Stomach smooth muscle (tissue), 2 donors: Measurements from ENCODE around the gene NDUFA7.
"Not testable (repeated sequence)": the region's sequence is repeated elsewhere in the genome, so short reads cannot be mapped to it uniquely, and the experiment has no call there.

Source experiments
- H3K27ac ChIP-seq: one replicate; pipeline ENCODE4 v1.7.0; 2013; ENCODE audit warnings: mild to moderate bottlenecking, low read length, inconsistent platforms
- H3K27me3 ChIP-seq, 2 donors: one replicate each; pipeline ENCODE4 v1.7.0; 2013; ENCODE audit warnings: low read length in 2 of 2; ENCODE audit not compliant: insufficient read depth in 2 of 2, control insufficient read depth in 1 of 2
- H3K36me3 ChIP-seq, 2 donors: one replicate each; pipeline ENCODE4 v1.7.0; 2013; ENCODE audit warnings: low read length in 2 of 2; ENCODE audit not compliant: control insufficient read depth in 2 of 2, insufficient read depth in 2 of 2
- H3K4me1 ChIP-seq: one replicate; pipeline ENCODE4 v1.7.0; 2013; ENCODE audit warnings: low read length; ENCODE audit not compliant: control insufficient read depth, insufficient read depth
- H3K4me3 ChIP-seq, 2 donors: one replicate each; pipeline ENCODE4 v1.7.0; 2013; ENCODE audit warnings: low read length in 2 of 2
- H3K9ac ChIP-seq, 2 donors: one replicate each; pipeline ENCODE4 v1.7.0; 2013; ENCODE audit warnings: low read length in 2 of 2, mild to moderate bottlenecking in 1 of 2
- H3K9me3 ChIP-seq, 2 donors: one replicate each; pipeline ENCODE4 v1.7.0; 2013; ENCODE audit warnings: low read length in 2 of 2; ENCODE audit not compliant: control insufficient read depth in 2 of 2
- donor health status: healthy.
- donor health status: Pancreatic carcinoma.

Gene NDUFA7

DNA sequence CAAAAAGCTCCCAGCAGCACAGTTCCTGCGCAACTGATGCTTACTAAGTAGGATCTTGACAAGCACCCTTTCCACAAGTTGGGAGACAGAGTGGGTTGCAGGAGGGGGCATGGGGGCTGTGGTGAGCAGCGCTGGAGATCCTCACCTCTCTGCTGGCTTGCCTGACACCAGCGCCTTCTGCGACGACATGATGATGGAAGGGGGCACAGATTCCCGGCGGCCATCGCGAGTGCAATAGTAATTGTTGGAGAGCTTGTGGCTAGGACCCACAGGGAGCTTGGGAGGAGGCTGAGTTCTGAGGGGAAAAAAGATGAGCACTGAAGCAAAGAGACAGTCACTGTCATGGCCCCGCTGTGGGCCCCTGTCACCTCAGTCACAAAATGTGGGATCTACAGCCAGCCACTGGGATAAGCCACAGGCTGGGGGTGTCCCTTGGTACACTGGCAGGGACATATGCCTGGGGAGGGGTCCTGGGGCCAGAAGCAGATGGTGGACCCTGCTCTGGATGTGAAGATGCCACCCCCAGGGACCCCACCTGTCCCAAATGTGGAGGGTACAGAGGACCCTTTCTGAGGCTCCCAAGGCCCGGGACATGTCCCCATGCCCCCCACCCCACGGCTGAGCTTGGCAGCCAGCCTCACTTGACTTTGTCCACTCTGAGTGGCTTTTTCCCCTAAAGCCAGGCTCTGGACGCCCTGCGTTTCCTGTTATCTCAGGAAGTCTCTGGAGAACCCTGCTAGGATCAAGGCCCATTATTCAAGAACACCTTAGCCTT, 4.6 kb downstream of the NDUFA7 start:
- peaks cover 10% of the 10 kb centered on the region for H3K4me1 ChIP-seq
- H3K9ac ChIP-seq, result no peak overlapping the region
- H3K4me3 ChIP-seq, result no peak overlapping the region
- no peaks in the 10 kb centered on the region for H3K27me3 ChIP-seq
- peaks cover 11 to 26% of the 10 kb centered on the region in 2 donors for H3K36me3 ChIP-seq
- no peaks in the 10 kb centered on the region for H3K9me3 ChIP-seq
- H3K27ac ChIP-seq, result no peak overlapping the region

- not testable (repeated sequence) for H3K27me3 ChIP-seq, H3K9me3 ChIP-seq, H3K4me1 ChIP-seq, H3K4me3 ChIP-seq, H3K9ac ChIP-seq, H3K27ac ChIP-seq
- H3K36me3 ChIP-seq, result peaks cover 14 to 34% of the 10 kb centered on the region in 2 donors
These were observed 6.1 kb downstream of the NDUFA7 start for GRCh38 chr19:8314981-8315640.

GRCh38 chr19:8311461-8312260, 9.5 kb downstream of the NDUFA7 start:
- Histone ChIP-seq H3K4me1 (peaks cover 22% of the 10 kb centered on the region), H3K4me3 (no peak overlapping the region), H3K36me3 (peaks cover 14 to 38% of the 10 kb centered on the region in 2 donors), H3K27me3 (no peaks in the 10 kb centered on the region), H3K9me3 (no peaks in the 10 kb centered on the region), H3K9ac (no peak overlapping the region), H3K27ac (no peak overlapping the region)

DNA sequence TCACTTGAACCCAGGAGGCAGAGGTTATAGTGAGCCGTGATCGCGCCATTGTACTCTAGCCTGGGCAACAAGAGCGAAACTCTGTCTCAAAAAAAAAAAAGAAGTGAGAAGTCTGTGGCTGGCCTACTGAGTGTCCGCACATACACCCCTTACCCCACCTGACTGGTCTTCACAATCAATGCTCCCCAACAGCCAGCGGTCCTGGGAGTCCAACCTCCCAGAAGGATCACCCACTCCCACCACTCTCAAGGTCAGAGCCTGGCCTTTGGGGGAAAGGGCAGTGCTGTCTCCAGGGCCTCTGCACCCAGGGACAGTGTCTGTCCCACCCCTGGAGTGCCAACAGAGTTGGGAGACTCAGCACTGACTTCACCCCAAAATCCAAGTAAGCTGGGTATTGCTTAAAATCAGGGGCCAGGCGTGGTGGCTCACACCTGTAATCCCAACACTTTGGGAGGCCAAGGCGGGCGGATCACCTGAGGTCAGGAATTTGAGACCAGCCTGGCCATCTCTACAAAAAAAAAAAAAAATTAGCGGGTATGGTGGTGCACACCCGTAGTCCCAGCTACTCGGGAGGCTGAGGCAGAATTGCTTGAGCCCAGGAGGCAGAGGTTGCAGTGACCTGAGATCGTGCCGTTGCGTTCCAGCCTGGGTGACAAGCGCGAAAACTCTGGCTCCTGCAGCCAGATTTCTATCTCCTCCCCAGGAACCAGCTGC, 10.7 kb downstream of the NDUFA7 start:
- Histone ChIP-seq H3K4me1 (peaks cover 22% of the 10 kb centered on the region), H3K9me3 (no peaks in the 10 kb centered on the region), H3K4me3 (no peak overlapping the region), H3K27me3 (no peaks in the 10 kb centered on the region), H3K27ac (no peak overlapping the region), H3K9ac (no peak overlapping the region), H3K36me3 (peaks cover 9 to 33% of the 10 kb centered on the region in 2 donors)

GRCh38 chr19:8308891-8309291, 12.3 kb downstream of the NDUFA7 start:
- Histone ChIP-seq H3K4me3 (peak overlapping the region in 1 of 2 donors; percentile 84), H3K27me3 (no peaks in the 10 kb centered on the region), H3K36me3 (peaks cover 4 to 22% of the 10 kb centered on the region in 2 donors), H3K27ac (no peak overlapping the region), H3K4me1 (peaks cover 22% of the 10 kb centered on the region), H3K9me3 (no peaks in the 10 kb centered on the region), H3K9ac (no peak overlapping the region)

DNA sequence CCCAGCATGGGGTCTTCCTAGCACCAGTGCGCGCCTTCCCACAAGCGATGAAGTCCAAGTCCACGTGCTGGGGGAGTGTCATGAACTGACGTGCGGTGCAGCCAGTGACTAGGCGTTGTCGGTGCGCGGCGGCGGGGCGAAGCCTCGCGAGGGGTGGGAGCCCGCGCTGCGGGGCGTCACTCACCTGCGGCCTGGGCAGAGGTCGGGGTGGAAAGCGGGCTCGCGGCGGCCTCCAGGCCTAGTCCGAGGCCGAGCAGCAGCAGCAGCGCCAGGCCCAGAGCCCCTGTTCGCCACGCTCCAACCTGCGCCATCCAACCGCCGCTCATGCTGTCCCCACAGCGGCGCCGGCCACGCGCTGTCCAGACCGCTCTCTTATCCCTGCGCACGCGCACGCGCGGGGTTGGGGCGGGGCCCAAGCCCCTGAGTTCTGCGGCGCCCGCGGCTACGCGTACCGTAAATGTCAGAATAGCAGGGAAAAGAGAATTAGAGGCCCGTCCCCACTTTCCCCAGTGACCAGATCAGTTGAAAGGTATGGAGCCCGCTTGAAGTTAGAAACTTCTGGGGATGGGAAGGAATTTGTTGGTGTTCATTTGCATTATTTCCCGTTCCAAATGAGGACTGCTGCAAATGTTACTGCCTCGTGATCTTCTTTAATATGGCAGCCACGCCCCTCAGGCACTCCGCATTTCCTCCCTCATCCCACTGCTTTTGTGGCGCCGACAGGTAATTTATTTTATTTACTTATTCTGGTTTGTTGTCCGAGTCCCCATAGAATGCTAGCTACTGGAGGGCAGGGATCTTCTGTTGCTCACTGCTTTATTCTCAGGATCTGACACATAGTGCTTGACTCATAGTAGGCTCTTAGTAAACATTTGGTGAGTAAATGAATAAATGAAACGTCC, 13.0 kb downstream of the NDUFA7 start, which contains the start of gene CD320:
Gene CD320 (minus strand): TSS at position 394 of the 902 bp plus-strand sequence. CDS start 68 bp downstream, at position 326.
- peaks cover 4 to 19% of the 10 kb centered on the region in 2 donors for H3K36me3 ChIP-seq
- no peaks in the 10 kb centered on the region for H3K9me3 ChIP-seq
- H3K4me3 ChIP-seq, result peak within 1 kb of the TSS; percentile 61 to 84
- peak within 1 kb of the TSS; percentile 24 to 60 for H3K9ac ChIP-seq
- no peaks in the 10 kb centered on the region for H3K27me3 ChIP-seq
- H3K4me1 ChIP-seq, result peaks cover 22% of the 10 kb centered on the region
- no peak within 1 kb of the TSS for H3K27ac ChIP-seq

GRCh38 chr19:8307400-8307964, 13.7 kb downstream of the NDUFA7 start:
- H3K27ac ChIP-seq, result no peak overlapping the region

DNA sequence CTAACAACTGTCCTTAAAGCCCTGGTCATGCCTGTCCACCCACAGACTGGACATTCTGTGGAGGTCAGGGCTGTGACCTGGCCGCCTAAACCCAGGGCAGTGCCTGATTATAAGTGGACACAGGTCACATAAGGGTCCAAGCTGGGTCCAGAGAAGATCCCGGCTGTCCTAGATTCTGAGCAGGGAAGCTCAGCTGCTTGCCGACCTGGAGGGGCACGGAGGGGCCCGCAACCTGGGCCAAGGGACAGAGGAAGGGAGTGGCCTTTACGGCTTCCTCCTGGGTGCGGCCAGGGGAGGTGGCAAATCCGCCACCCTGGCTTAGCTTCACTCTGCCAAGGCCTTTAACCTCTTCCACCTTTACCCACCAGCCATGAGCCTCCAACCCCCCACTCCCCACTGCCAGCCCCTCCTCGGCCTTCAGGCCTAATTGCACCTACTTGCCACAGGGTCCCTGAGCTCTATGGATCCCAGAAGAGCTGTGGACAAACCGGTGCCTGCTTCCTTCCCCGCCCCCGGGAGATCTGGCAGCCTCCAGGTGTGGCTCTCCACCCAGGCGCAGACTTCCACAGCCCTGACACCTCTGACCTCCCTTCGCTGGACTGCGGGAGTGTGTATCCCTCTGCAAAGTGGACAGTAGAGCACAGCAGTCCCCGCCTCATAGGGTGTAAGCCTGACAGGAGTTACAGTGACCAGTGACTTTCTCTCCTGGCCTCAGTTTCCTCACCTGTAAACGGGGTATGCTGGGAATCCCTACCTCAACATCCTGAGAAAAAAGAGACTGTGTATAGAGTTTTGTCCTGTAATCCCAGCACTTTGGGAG, 14.7 kb downstream of the NDUFA7 start:
- peak overlapping the region in 1 of 2 donors; percentile 15 for H3K4me3 ChIP-seq
- peaks cover 22% of the 10 kb centered on the region for H3K4me1 ChIP-seq
- no peak overlapping the region for H3K9ac ChIP-seq
- H3K36me3 ChIP-seq, result peaks cover 4 to 12% of the 10 kb centered on the region in 2 donors
- no peaks in the 10 kb centered on the region for H3K9me3 ChIP-seq
- H3K27ac ChIP-seq, result no peak overlapping the region
- no peaks in the 10 kb centered on the region for H3K27me3 ChIP-seq

More at GRCh38 chr19:8307400-8307964, 13.7 kb downstream of the NDUFA7 start:
- Histone ChIP-seq H3K4me3 (peak overlapping the region; percentile 61 to 84), H3K4me1 (peaks cover 22% of the 10 kb centered on the region), H3K9me3 (no peaks in the 10 kb centered on the region), H3K27me3 (no peaks in the 10 kb centered on the region), H3K9ac (peak overlapping the region; percentile 24 to 60), H3K36me3 (peaks cover 4 to 19% of the 10 kb centered on the region in 2 donors)

DNA sequence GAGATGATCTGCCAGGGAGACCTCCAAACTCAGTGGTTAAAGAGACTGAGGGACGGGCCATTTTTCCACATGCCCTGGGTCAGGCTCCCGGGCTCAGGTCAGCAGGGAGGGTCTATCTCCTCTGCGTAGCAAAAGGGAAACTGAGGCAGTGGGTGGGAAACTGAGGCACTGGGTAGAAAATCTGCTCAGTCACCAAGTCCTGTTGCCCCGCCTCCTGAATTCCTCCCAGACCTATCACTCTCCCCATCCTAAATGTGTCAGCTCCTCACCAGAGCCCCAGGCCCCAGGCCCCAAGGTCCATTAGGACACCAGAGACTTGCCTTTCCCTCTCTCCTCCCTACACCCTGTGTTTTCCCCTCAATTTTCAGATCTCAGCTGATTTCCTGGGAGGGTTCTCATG, 15.4 kb downstream of the NDUFA7 start:
- H3K27me3 ChIP-seq, result no peaks in the 10 kb centered on the region
- no peak overlapping the region for H3K9ac ChIP-seq
- no peak overlapping the region for H3K4me3 ChIP-seq
- H3K27ac ChIP-seq, result no peak overlapping the region
- peaks cover under 1 to 7% of the 10 kb centered on the region in 2 donors for H3K36me3 ChIP-seq
- no peaks in the 10 kb centered on the region for H3K9me3 ChIP-seq
- peaks cover 22% of the 10 kb centered on the region for H3K4me1 ChIP-seq
